ENCODE measurements around the gene RIC1. TPM values are rescaled to one million over a fixed set of nuclear protein-coding genes. Genes with fewer than 3 reads are reported as not detected.

The RIC1 gene, protein sequence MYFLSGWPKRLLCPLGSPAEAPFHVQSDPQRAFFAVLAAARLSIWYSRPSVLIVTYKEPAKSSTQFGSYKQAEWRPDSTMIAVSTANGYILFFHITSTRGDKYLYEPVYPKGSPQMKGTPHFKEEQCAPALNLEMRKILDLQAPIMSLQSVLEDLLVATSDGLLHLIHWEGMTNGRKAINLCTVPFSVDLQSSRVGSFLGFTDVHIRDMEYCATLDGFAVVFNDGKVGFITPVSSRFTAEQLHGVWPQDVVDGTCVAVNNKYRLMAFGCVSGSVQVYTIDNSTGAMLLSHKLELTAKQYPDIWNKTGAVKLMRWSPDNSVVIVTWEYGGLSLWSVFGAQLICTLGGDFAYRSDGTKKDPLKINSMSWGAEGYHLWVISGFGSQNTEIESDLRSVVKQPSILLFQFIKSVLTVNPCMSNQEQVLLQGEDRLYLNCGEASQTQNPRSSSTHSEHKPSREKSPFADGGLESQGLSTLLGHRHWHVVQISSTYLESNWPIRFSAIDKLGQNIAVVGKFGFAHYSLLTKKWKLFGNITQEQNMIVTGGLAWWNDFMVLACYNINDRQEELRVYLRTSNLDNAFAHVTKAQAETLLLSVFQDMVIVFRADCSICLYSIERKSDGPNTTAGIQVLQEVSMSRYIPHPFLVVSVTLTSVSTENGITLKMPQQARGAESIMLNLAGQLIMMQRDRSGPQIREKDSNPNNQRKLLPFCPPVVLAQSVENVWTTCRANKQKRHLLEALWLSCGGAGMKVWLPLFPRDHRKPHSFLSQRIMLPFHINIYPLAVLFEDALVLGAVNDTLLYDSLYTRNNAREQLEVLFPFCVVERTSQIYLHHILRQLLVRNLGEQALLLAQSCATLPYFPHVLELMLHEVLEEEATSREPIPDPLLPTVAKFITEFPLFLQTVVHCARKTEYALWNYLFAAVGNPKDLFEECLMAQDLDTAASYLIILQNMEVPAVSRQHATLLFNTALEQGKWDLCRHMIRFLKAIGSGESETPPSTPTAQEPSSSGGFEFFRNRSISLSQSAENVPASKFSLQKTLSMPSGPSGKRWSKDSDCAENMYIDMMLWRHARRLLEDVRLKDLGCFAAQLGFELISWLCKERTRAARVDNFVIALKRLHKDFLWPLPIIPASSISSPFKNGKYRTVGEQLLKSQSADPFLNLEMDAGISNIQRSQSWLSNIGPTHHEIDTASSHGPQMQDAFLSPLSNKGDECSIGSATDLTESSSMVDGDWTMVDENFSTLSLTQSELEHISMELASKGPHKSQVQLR (N-terminal part only)
- 25.5 TPM for total RNA-seq (2021; ENCODE audit: unreplicated experiment)
- 16.1 and 17.1 TPM in 2 replicates for polyA plus RNA-seq (2012)
- percentile 90 among the genes with signal in this experiment for Bru-seq, nascent RNA
- BruChase-seq, experiment 1, labeled RNA remaining after a 6-hour chase = percentile 68 among the genes with signal in this experiment
- percentile 82 among the genes with signal in this experiment for BruChase-seq, experiment 2, labeled RNA remaining after a 2-hour chase
- long read RNA-seq, full-length matches to known transcripts = 5 of 23 reads
- long read RNA-seq, partial matches to known transcripts = 10 of 23 reads
- long read RNA-seq, other reads (novel, unspliced or antisense) = 8 of 23 reads

DNA sequence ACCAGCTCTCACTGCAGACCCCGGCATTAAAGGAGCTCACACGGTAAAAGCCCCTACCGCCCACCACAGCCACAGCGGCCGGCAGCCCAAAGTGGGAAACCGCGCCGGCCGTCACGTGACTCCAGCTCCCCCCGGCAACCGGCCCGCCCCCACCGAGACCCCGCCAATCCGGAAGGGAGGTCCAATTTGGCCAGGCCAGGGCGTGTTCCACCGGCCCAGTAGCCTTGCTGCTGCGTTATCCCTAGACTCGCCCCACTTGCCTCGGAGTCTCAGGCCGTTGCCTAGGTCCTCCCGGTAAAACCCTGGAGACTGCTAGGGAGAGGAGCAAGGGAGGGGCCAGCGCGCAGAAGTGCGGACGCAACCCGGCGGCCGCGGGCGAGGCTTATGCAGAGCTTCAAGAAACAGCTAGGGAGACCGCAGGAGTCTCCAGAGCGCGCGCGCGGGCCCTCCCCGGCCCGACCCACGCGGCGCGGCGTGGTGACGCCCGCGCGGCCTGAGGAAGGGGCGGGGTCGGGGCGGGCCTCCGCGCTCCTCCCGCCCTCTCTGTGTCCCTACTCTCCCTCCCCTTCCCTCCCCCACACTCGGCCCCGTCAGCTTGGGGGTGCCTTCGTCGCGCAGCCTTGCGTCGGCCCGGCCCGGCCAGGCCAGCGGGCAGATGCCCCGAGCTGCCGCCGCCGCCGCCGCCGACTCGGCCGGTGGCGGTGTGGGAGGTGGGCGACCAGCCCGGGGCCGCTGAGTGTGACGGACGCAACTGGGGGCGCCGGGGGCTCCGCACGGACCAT, at the start of gene RIC1:
RIC1 (plus strand) TSS at position 578 of the 782 bp plus-strand sequence; CDS start at position 781, 203 bp downstream.
- Histone ChIP-seq H3K9me3 (ENCODE audit: control insufficient read depth in 1 of 2, insufficient read depth in 1 of 2, low read depth in 1 of 2, low read length in 2 of 2) (no peaks in the 10 kb centered on the region), H4K20me1 (ENCODE audit: insufficient read depth) (no peaks in the 10 kb centered on the region), H3K36me3 (ENCODE audit: control insufficient read depth in 1 of 2, insufficient read depth in 2 of 2, low read length in 2 of 2) (no peaks in the 10 kb centered on the region), H3K9me2 (ENCODE audit: insufficient read depth) (no peaks in the 10 kb centered on the region), H3K27ac (ENCODE audit: low read depth, low read length) (peak within 1 kb of the TSS; percentile 92), H3K4me1 (ENCODE audit: control insufficient read depth in 1 of 2, insufficient read depth in 2 of 2, low read length in 2 of 2) (peaks cover 37 to 50% of the 10 kb centered on the region in 2 experiments), H3K27me3 (ENCODE audit: insufficient read depth, low read length) (no peaks in the 10 kb centered on the region), H2AFZ (ENCODE audit: low read depth, low read length, poor library complexity, severe bottlenecking) (no peak within 1 kb of the TSS), H3K4me3 (replicated peaks in 1 of 2; ENCODE audit: low read depth in 1 of 2, low read length in 2 of 2) (peak within 1 kb of the TSS; percentile 72 to 93), H3K79me2 (ENCODE audit: insufficient read depth, low read length) (peaks cover 52% of the 10 kb centered on the region), H3K9ac (ENCODE audit: low read length) (peak within 1 kb of the TSS; percentile 93), H3K4me2 (ENCODE audit: low read length) (peak within 1 kb of the TSS; percentile 87)
- ChIA-PET POLR2A (interaction anchor here (0.7 to 1.6 kb wide), 6 partner anchors 17 to 179 kb away, joined by 3 to 9 read pairs (median 4); partner anchors contain the start of gene CD274), RAD21 (ENCODE audit: low non-redundant PET in 1 of 2, low total read pairs in 2 of 2, uncharacterized antibody in 2 of 2, unreplicated experiment in 2 of 2) (interaction anchor here in 1 of 2 experiments (1.1 kb wide), 1 partner anchor 29 kb away, joined by 3 read pairs; no protein-coding TSS in a partner anchor), CTCF (interaction anchor here (1.3 kb wide), 1 partner anchor 28 kb away, joined by 5 read pairs; no protein-coding TSS in a partner anchor)
- ATAC-seq (peak; percentile 89), DNase-seq (ENCODE audit: low read depth, low spot score) (peak; percentile 83)
- no TSS peak for BruUV-seq (replicated peaks)
- intact Hi-C loops (cut with micrococcal nuclease) = loop anchor here (2.0 kb wide), 1 partner anchor 86 kb away; no protein-coding TSS in a partner anchor
- TF ChIP-seq YY1 (IDR thresholded peaks at IDR 0.05; ENCODE audit: extremely low read depth, insufficient replicate concordance, low read depth, low read length) = peak; percentile 40
- no peak for TF ChIP-seq JUND (IDR thresholded peaks at IDR 0.05)
- TF ChIP-seq, protein P1, sequence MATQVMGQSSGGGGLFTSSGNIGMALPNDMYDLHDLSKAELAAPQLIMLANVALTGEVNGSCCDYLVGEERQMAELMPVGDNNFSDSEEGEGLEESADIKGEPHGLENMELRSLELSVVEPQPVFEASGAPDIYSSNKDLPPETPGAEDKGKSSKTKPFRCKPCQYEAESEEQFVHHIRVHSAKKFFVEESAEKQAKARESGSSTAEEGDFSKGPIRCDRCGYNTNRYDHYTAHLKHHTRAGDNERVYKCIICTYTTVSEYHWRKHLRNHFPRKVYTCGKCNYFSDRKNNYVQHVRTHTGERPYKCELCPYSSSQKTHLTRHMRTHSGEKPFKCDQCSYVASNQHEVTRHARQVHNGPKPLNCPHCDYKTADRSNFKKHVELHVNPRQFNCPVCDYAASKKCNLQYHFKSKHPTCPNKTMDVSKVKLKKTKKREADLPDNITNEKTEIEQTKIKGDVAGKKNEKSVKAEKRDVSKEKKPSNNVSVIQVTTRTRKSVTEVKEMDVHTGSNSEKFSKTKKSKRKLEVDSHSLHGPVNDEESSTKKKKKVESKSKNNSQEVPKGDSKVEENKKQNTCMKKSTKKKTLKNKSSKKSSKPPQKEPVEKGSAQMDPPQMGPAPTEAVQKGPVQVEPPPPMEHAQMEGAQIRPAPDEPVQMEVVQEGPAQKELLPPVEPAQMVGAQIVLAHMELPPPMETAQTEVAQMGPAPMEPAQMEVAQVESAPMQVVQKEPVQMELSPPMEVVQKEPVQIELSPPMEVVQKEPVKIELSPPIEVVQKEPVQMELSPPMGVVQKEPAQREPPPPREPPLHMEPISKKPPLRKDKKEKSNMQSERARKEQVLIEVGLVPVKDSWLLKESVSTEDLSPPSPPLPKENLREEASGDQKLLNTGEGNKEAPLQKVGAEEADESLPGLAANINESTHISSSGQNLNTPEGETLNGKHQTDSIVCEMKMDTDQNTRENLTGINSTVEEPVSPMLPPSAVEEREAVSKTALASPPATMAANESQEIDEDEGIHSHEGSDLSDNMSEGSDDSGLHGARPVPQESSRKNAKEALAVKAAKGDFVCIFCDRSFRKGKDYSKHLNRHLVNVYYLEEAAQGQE (IDR thresholded peaks at IDR 0.05; ENCODE audit: low read depth) = no peak
- no peak for TF ChIP-seq CEBPB (IDR thresholded peaks at IDR 0.05; ENCODE audit: low read depth)
- peak; percentile 62; the same call in 1 of the 2 replicates for TF ChIP-seq CBX3 (IDR thresholded peaks at IDR 0.05; ENCODE audit: low read depth)
- TF ChIP-seq EZH2phosphoT487 (IDR thresholded peaks at IDR 0.05; ENCODE audit: borderline replicate concordance) = no peak
- TF ChIP-seq, protein P2, sequence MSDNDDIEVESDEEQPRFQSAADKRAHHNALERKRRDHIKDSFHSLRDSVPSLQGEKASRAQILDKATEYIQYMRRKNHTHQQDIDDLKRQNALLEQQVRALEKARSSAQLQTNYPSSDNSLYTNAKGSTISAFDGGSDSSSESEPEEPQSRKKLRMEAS (IDR thresholded peaks at IDR 0.05) = peak; percentile 78; the same call in 1 of the 2 replicates
- TF ChIP-seq POLR2AphosphoS5 (IDR thresholded peaks at IDR 0.05; ENCODE audit: low read depth, low read length) = peak; percentile 98
- TF ChIP-seq RAD21 (IDR thresholded peaks at IDR 0.05; ENCODE audit: low read depth) = no peak
- TF ChIP-seq ZFX (IDR thresholded peaks at IDR 0.05) = peak; percentile 75
- no peak for TF ChIP-seq ELF1 (IDR thresholded peaks at IDR 0.05; ENCODE audit: borderline replicate concordance, low read depth)
- TF ChIP-seq EGR1 (IDR thresholded peaks at IDR 0.05; ENCODE audit: low read depth) = no peak
- TF ChIP-seq, protein P3, sequence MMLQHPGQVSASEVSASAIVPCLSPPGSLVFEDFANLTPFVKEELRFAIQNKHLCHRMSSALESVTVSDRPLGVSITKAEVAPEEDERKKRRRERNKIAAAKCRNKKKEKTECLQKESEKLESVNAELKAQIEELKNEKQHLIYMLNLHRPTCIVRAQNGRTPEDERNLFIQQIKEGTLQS (IDR thresholded peaks at IDR 0.05) = no peak

Measured in HCT116 (cell line).